H1 (cell line): ENCODE results near the gene KSR2. TPM values are rescaled to one million over a fixed set of nuclear protein-coding genes. Genes with fewer than 3 reads are reported as not detected.

Experiments
- CTCF ChIA-PET: fragments of 300-600 bp; sonication (Branson Sonifier 250); formaldehyde crosslinking; loops from one replicate; lab custom pipeline; 2021; ENCODE audit not compliant: partially characterized antibody; lab: Charles Lee
- POLR2A ChIA-PET: fragments of 300-600 bp; sonication (Branson Sonifier 250); formaldehyde crosslinking; loops from one replicate; lab custom pipeline; 2021; ENCODE audit warnings: inconsistent platforms; ENCODE audit not compliant: partially characterized antibody; lab: Charles Lee
- DNase-seq, 2 experiments: peaks; one replicate each; pipeline versions ENCODE4 v3.0.0 to v3.0.0-alpha.2; 2010 to 2022; ENCODE audit warnings: low spot score in 2 of 2, low read depth in 1 of 2, mixed read lengths in 1 of 2
- FAIRE-seq: peaks from 2 replicates; lab custom pipeline; 2011; peaks lifted over from hg19 to GRCh38; lab: Jason Lieb, UNC
- H2AFZ ChIP-seq: 2 replicates; pipeline ENCODE4 v1.8.1; 2012; ENCODE audit warnings: low read length, inconsistent platforms
- H2AK5ac ChIP-seq: 2 replicates; pipeline ENCODE4 v1.6.1; 2013; ENCODE audit warnings: low read depth, low read length
- H2BK120ac ChIP-seq: replicated peaks from 2 replicates; pipeline ENCODE3; 2013; ENCODE audit warnings: low read depth, low read length, inconsistent platforms
- H2BK12ac ChIP-seq: 2 replicates; pipeline ENCODE4 v1.6.1; 2013; ENCODE audit warnings: low read depth, low read length
- H2BK15ac ChIP-seq: 2 replicates; pipeline ENCODE4 v1.6.1; 2013; ENCODE audit warnings: low read length
- H2BK20ac ChIP-seq: 2 replicates; pipeline ENCODE4 v1.6.1; 2013; ENCODE audit warnings: low read length
- H2BK5ac ChIP-seq: 2 replicates; pipeline ENCODE4 v1.6.1; 2013; ENCODE audit warnings: low read depth, low read length
- H3K14ac ChIP-seq: 2 replicates; pipeline ENCODE4 v1.6.1; 2013; ENCODE audit warnings: inconsistent platforms; ENCODE audit not compliant: insufficient read length
- H3K18ac ChIP-seq: 2 replicates; pipeline ENCODE4 v1.6.1; 2013; ENCODE audit warnings: low read length; ENCODE audit errors: extremely low read depth
- H3K23ac ChIP-seq: 2 replicates; pipeline ENCODE4 v1.6.1; 2013; ENCODE audit warnings: inconsistent platforms; ENCODE audit not compliant: insufficient read length
- H3K23me2 ChIP-seq: 2 replicates; pipeline ENCODE4 v1.6.1; 2013; ENCODE audit warnings: low read depth, low read length
- H3K27ac ChIP-seq: 2 replicates; pipeline ENCODE4 v1.6.1; 2011; ENCODE audit warnings: low read depth, low read length, inconsistent platforms
- H3K27me3 ChIP-seq, 4 experiments: replicated peaks in 1 of 4; 1 replicate in 1 of 4; 2 replicates in 3 of 4; pipeline versions ENCODE4 v1.6.1 to v1.8.1; 2011 to 2013; ENCODE audit warnings: low read length in 3 of 4, mild to moderate bottlenecking in 3 of 4, inconsistent platforms in 2 of 4, mixed read lengths in 2 of 4, moderate library complexity in 1 of 4; ENCODE audit not compliant: control insufficient read depth in 3 of 4, insufficient read depth in 3 of 4; ENCODE audit errors: extremely low read depth in 1 of 4
- H3K36me3 ChIP-seq, 4 experiments: 2 replicates each; pipeline versions ENCODE4 v1.6.1 to v1.8.1; 2011 to 2013; ENCODE audit warnings: mild to moderate bottlenecking in 4 of 4, low read length in 3 of 4, moderate library complexity in 2 of 4, control low read depth in 1 of 4, inconsistent platforms in 1 of 4; ENCODE audit not compliant: insufficient read depth in 4 of 4, control insufficient read depth in 2 of 4
- H3K4ac ChIP-seq: replicated peaks from 2 replicates; pipeline ENCODE3; 2013; ENCODE audit warnings: low read length, low read depth, mixed read lengths, inconsistent platforms; ENCODE audit not compliant: insufficient read length
- H3K4me1 ChIP-seq, 4 experiments: replicated peaks in 1 of 4; 1 replicate in 1 of 4; 2 replicates in 3 of 4; pipeline versions ENCODE4 v1.6.1 to v1.8.1; 2011 to 2013; ENCODE audit warnings: low read length in 3 of 4, inconsistent platforms in 2 of 4, mixed read lengths in 1 of 4; ENCODE audit not compliant: insufficient read depth in 4 of 4, control insufficient read depth in 3 of 4
- H3K4me2 ChIP-seq, 2 experiments: 2 replicates each; pipeline versions ENCODE4 v1.6.1 to v1.8.1; 2011 to 2013; ENCODE audit warnings: low read depth in 2 of 2, low read length in 2 of 2, control low read depth in 1 of 2, inconsistent platforms in 1 of 2, mild to moderate bottlenecking in 1 of 2; ENCODE audit not compliant: insufficient read depth in 1 of 2
- H3K4me3 ChIP-seq, 4 experiments: fragments of 200-600, 300-600 bp in 1 of 4; sonication (generic), shearing (Covaris generic), sonication (Bioruptor Twin) in 1 of 4; 2 replicates each; pipeline versions ENCODE4 v1.5.1 to v1.8.1; 2011 to 2016; ENCODE audit warnings: low read length in 4 of 4, low read depth in 3 of 4, control low read depth in 2 of 4, inconsistent platforms in 2 of 4, mild to moderate bottlenecking in 2 of 4, mixed read lengths in 1 of 4, moderate library complexity in 1 of 4; ENCODE audit not compliant: insufficient read depth in 2 of 4; ENCODE audit errors: extremely low read depth in 1 of 4
- H3K56ac ChIP-seq: replicated peaks from 2 replicates; pipeline ENCODE3; 2013; ENCODE audit warnings: low read depth, mild to moderate bottlenecking, mixed read lengths, low read length, inconsistent platforms; ENCODE audit not compliant: insufficient read length
- H3K79me1 ChIP-seq: 2 replicates; pipeline ENCODE4 v1.6.1; 2013; ENCODE audit warnings: low read depth, low read length, control low read depth
- H3K79me2 ChIP-seq, 2 experiments: 2 replicates each; pipeline versions ENCODE4 v1.6.1 to v1.8.1; 2012 to 2013; ENCODE audit warnings: low read length in 2 of 2, mild to moderate bottlenecking in 2 of 2, inconsistent platforms in 1 of 2; ENCODE audit not compliant: insufficient read depth in 2 of 2, control insufficient read depth in 1 of 2
- H3K9ac ChIP-seq, 4 experiments: replicated peaks in 1 of 4; 1 replicate in 1 of 4; 2 replicates in 3 of 4; pipeline versions ENCODE4 v1.6.1 to v1.8.1; 2011 to 2013; ENCODE audit warnings: low read depth in 3 of 4, low read length in 3 of 4, control low read depth in 2 of 4, mild to moderate bottlenecking in 2 of 4, moderate library complexity in 2 of 4, inconsistent platforms in 1 of 4; ENCODE audit errors: extremely low read depth in 1 of 4
- H3K9me3 ChIP-seq, 2 experiments: 2 replicates each; pipeline versions ENCODE4 v1.6.1 to v1.8.1; 2012 to 2013; ENCODE audit warnings: mild to moderate bottlenecking in 2 of 2, moderate library complexity in 2 of 2, control low read depth in 1 of 2, inconsistent platforms in 1 of 2, low read depth in 1 of 2, low read length in 1 of 2, mixed read lengths in 1 of 2; ENCODE audit not compliant: insufficient read depth in 2 of 2
- H4K20me1 ChIP-seq, 2 experiments: replicated peaks in 1 of 2; 2 replicates each; pipeline versions ENCODE3 to v1.8.1; 2011 to 2013; ENCODE audit warnings: inconsistent platforms in 2 of 2, low read length in 2 of 2, mild to moderate bottlenecking in 1 of 2; ENCODE audit not compliant: insufficient read depth in 2 of 2, control insufficient read depth in 1 of 2
- H4K5ac ChIP-seq: 2 replicates; pipeline ENCODE4 v1.6.1; 2013; ENCODE audit warnings: low read length, low read depth, mixed read lengths, inconsistent platforms; ENCODE audit not compliant: insufficient read length
- H4K8ac ChIP-seq: 2 replicates; pipeline ENCODE4 v1.8.0; 2013; ENCODE audit warnings: mild to moderate bottlenecking, moderate library complexity, low read length, inconsistent platforms; ENCODE audit not compliant: insufficient read depth; ENCODE audit errors: extremely low read depth
- H4K91ac ChIP-seq: replicated peaks from 2 replicates; pipeline ENCODE3; 2013; ENCODE audit warnings: low read length, mixed read lengths, inconsistent platforms; ENCODE audit not compliant: insufficient read length
- BACH1 ChIP-seq: IDR thresholded peaks from 2 replicates; pipeline ENCODE4 v1.6.1; 2012; ENCODE audit warnings: low read length, improper control_type of control experiment
- KDM1A ChIP-seq: fragments of 200-600, 300-600 bp; sonication (generic); IDR thresholded peaks from 2 replicates; pipeline ENCODE4 v1.7.1; 2016; ENCODE audit warnings: mild to moderate bottlenecking, low read length, borderline replicate concordance
- KDM4A ChIP-seq: IDR thresholded peaks from one replicate; pipeline ENCODE4 v1.7.1; 2012; ENCODE audit warnings: low read depth, mild to moderate bottlenecking, moderate library complexity, low read length, inconsistent platforms; ENCODE audit not compliant: severe bottlenecking
- MAFK ChIP-seq: IDR thresholded peaks from 2 replicates; pipeline ENCODE4 v1.6.1; 2012; ENCODE audit warnings: low read depth, mild to moderate bottlenecking, improper control_type of control experiment, low read length
- RFX5 ChIP-seq: IDR thresholded peaks from 2 replicates; pipeline ENCODE4 v1.6.1; 2011; ENCODE audit warnings: low read depth, low read length, improper control_type of control experiment, borderline replicate concordance
- TCF12 ChIP-seq: IDR thresholded peaks from 2 replicates; pipeline ENCODE4 v1.6.1; 2011; ENCODE audit warnings: low read depth, mild to moderate bottlenecking, low read length
- ZNF274 ChIP-seq: IDR thresholded peaks from 2 replicates; pipeline ENCODE4 v1.7.0; 2012; ENCODE audit warnings: low read length, borderline replicate concordance; ENCODE audit errors: extremely low read depth
- WGBS, 2 experiments: shearing (Covaris generic) in 1 of 2; methylation state at CpG; one replicate each; pipeline versions ENCODE4 v1.1.6 to v1.1.7; 2013 to 2015; ENCODE audit warnings: low lambda C conversion rate in 2 of 2, mixed read lengths in 2 of 2, inconsistent platforms in 1 of 2, low coverage in 1 of 2, missing lambda C conversion rate in 1 of 2; ENCODE audit not compliant: insufficient replicate concordance in 2 of 2, insufficient coverage in 1 of 2, insufficient read length in 1 of 2; ENCODE audit errors: extremely low coverage in 1 of 2, missing lambda C conversion rate in 1 of 2; 5-methylcytosine and 5-hydroxymethylcytosine counted together
- polyA plus RNA-seq, 7 experiments: library from polyadenylated mRNA; depleted of rRNA in 3 of 7; stranded (reverse) in 5 of 7; unstranded in 2 of 7; fragments of >200 nt in 5 of 7; fragments of 200-250 nt in 2 of 7; gene quantifications; 1 replicate in 5 of 7; 2 replicates in 1 of 7; 4 replicates in 1 of 7; pipeline versions ENCODE4 v1.2.1 to v1.2.3, GENCODE V29; 2011 to 2013; ENCODE audit warnings: missing spikeins in 2 of 7, mixed read lengths in 2 of 7
- total RNA-seq: library from RNA; stranded (reverse); fragmentation: NEBNext Ultra II Directional; extraction: Animal tissue kit (Norgen Biotek cat#: 25700); gene quantifications from 2 replicates; pipeline ENCODE4 v1.2.1, GENCODE V29; 2021

Gene KSR2
- total and polyA plus RNA-seq, 2 of the 8 experiments (the other 6 are each of a cell fraction or from before 2014, with no cell fraction given), result 0.74 to 2.2 TPM

DNA sequence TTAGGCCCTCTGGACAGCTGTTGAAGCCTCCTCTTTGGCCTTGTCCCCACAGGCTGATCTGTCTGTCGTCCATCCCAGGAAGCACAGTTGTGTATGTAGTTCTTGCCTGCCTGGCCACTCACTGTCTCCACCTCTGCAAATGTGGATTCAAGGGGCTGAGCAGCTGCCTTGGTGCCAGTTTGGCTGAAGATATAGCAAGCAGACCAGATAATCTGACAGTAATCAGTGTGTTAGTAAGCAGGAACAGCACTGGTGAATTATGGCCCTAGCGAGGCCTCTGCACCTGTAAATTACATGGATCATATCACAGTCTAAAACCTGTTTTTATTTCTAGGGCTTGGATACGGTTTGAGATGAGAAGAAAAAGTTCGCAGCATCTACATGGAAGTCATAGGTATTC is 324.8 kb downstream of the KSR2 start:
- Histone ChIP-seq H4K91ac (no peak overlapping the region), H3K23me2 (no peaks in the 10 kb centered on the region), H2BK15ac (no peak overlapping the region), H3K4me2 (no peak overlapping the region), H3K27me3 (no peaks in the 10 kb centered on the region), H4K5ac (no peak overlapping the region), H2BK120ac (no peak overlapping the region), H2BK12ac (no peak overlapping the region), H2BK5ac (no peak overlapping the region), H3K9ac (no peak overlapping the region), H3K23ac (no peak overlapping the region), H4K20me1 (no peaks in the 10 kb centered on the region), H3K79me2 (no peaks in the 10 kb centered on the region), H2BK20ac (no peak overlapping the region), H3K4ac (no peak overlapping the region), H3K9me3 (no peaks in the 10 kb centered on the region), H3K27ac (no peak overlapping the region), H4K8ac (no peak overlapping the region), H2AFZ (no peak overlapping the region), H3K18ac (no peak overlapping the region), H3K56ac (no peak overlapping the region), H2AK5ac (no peak overlapping the region), H3K36me3 (no peaks in the 10 kb centered on the region), H3K14ac (no peak overlapping the region), H3K4me1 (peaks cover 0 to 2% (median 2%) of the 10 kb centered on the region in 4 experiments; a peak in 1 of 7 replicates), H3K79me1 (no peaks in the 10 kb centered on the region), H3K4me3 (no peak overlapping the region)
- FAIRE-seq, result no peak
- ChIA-PET CTCF (no interaction called here), POLR2A (no interaction called here)
- TF ChIP-seq RFX5, result no peak
- TF ChIP-seq KDM1A, result no peak
- no peak for TF ChIP-seq KDM4A
- TF ChIP-seq TCF12, result no peak
- TF ChIP-seq BACH1, result no peak
- TF ChIP-seq MAFK, result no peak
- no peak for TF ChIP-seq ZNF274
- no peak for DNase-seq
- WGBS, 2 experiments, result 80% methylated on average over 4 of the region's 4 CpGs; no CpG with 5 or more reads in 1 of the 2 experiments
